HFF-Myc (cell line): Measurements from ENCODE around the gene KCNQ1.

Experiments used
- DNase-seq: peaks from one replicate; pipeline ENCODE4 v3.0.0-alpha.2; 2011; ENCODE audit warnings: low read depth; ENCODE audit errors: extremely low read depth
- H3K4me3 ChIP-seq: replicated peaks from 2 replicates; pipeline ENCODE4 v1.5.1; 2011; ENCODE audit warnings: low read depth, mild to moderate bottlenecking, control low read depth, low read length
- CTCF ChIP-seq: IDR thresholded peaks from 2 replicates; pipeline ENCODE4 v1.5.1; 2012; ENCODE audit warnings: mild to moderate bottlenecking, low read depth, low read length, control low read depth; ENCODE audit errors: missing control alignments

The KCNQ1 gene

GRCh38 chr11:2521733-2522630, 77.2 kb downstream of the KCNQ1 start:
- H3K4me3 ChIP-seq = no peak overlapping the region
- TF ChIP-seq CTCF = no peak
- no peak for DNase-seq

GRCh38 chr11:2522631-2523255, 77.9 kb downstream of the KCNQ1 start:
- DNase-seq = no peak
- no peak overlapping the region for H3K4me3 ChIP-seq
- TF ChIP-seq CTCF = no peak

GRCh38 chr11:2523821-2524391, 79.1 kb downstream of the KCNQ1 start:
- no peak for DNase-seq
- TF ChIP-seq CTCF = no peak
- no peak overlapping the region for H3K4me3 ChIP-seq

GRCh38 chr11:2524446-2525165, 79.8 kb downstream of the KCNQ1 start:
- no peak overlapping the region for H3K4me3 ChIP-seq
- TF ChIP-seq CTCF = no peak
- DNase-seq = no peak

GRCh38 chr11:2525166-2525861, 80.5 kb downstream of the KCNQ1 start:
- H3K4me3 ChIP-seq = no peak overlapping the region
- TF ChIP-seq CTCF = no peak
- DNase-seq = no peak
